ENCODE measurements around the gene SRP54.
"Not testable (repeated sequence)": the region's sequence is repeated elsewhere in the genome, so short reads cannot be mapped to it uniquely, and the experiment has no call there.

Gene SRP54

GRCh38 chr14:35050652-35051051 lies 67.9 kb downstream of the SRP54 start:
- no peak overlapping the region for H3K27ac ChIP-seq
- no peak for DNase-seq
- no peaks in the 10 kb centered on the region for H3K27me3 ChIP-seq (ENCODE audit: insufficient read depth, low read depth, severe bottlenecking)
- TF ChIP-seq CTCF (IDR thresholded peaks at IDR 0.05; ENCODE audit: low read depth, low read length): no peak
- no peak overlapping the region for H3K4me3 ChIP-seq (ENCODE audit: low read depth, low read length)
- H3K36me3 ChIP-seq: peaks cover 26% of the 10 kb centered on the region
- H3K9me3 ChIP-seq (ENCODE audit: severe bottlenecking): no peaks in the 10 kb centered on the region

- no peak for TF ChIP-seq CTCF (IDR thresholded peaks at IDR 0.05; ENCODE audit: low read depth, low read length)
- no peak for DNase-seq
- H3K27me3 ChIP-seq (ENCODE audit: insufficient read depth, low read depth, severe bottlenecking): no peaks in the 10 kb centered on the region
- peaks cover 32% of the 10 kb centered on the region for H3K36me3 ChIP-seq
- H3K27ac ChIP-seq: no peak overlapping the region
- H3K4me3 ChIP-seq (ENCODE audit: low read depth, low read length): no peak overlapping the region
- H3K9me3 ChIP-seq (ENCODE audit: severe bottlenecking): no peaks in the 10 kb centered on the region
Measured at GRCh38 chr14:35051796-35052195, 69.0 kb downstream of the SRP54 start.

GRCh38 chr14:35052637-35053036 lies 69.8 kb downstream of the SRP54 start:
- no peak for DNase-seq
- H3K27me3 ChIP-seq (ENCODE audit: insufficient read depth, low read depth, severe bottlenecking): no peaks in the 10 kb centered on the region
- TF ChIP-seq CTCF (IDR thresholded peaks at IDR 0.05; ENCODE audit: low read depth, low read length): no peak
- H3K36me3 ChIP-seq: peaks cover 32% of the 10 kb centered on the region
- no peaks in the 10 kb centered on the region for H3K9me3 ChIP-seq (ENCODE audit: severe bottlenecking)
- H3K27ac ChIP-seq: no peak overlapping the region
- no peak overlapping the region for H3K4me3 ChIP-seq (ENCODE audit: low read depth, low read length)

GRCh38 chr14:35061113-35061791 lies 78.5 kb downstream of the SRP54 start:
- H3K4me3 ChIP-seq (ENCODE audit: low read depth, low read length); DNase-seq; H3K27me3 ChIP-seq (ENCODE audit: insufficient read depth, low read depth, severe bottlenecking); H3K9me3 ChIP-seq (ENCODE audit: severe bottlenecking); H3K27ac ChIP-seq: not testable (repeated sequence)
- peaks cover 15% of the 10 kb centered on the region for H3K36me3 ChIP-seq

- not testable (repeated sequence) for H3K27me3 ChIP-seq (ENCODE audit: insufficient read depth, low read depth, severe bottlenecking); H3K36me3 ChIP-seq; DNase-seq; H3K4me3 ChIP-seq (ENCODE audit: low read depth, low read length); H3K9me3 ChIP-seq (ENCODE audit: severe bottlenecking); H3K27ac ChIP-seq
Measured at GRCh38 chr14:35065731-35066130, 82.9 kb downstream of the SRP54 start.

GRCh38 chr14:35068238-35069012 lies 85.6 kb downstream of the SRP54 start:
- Histone ChIP-seq H3K27me3 (ENCODE audit: insufficient read depth, low read depth, severe bottlenecking) (no peaks in the 10 kb centered on the region), H3K4me3 (ENCODE audit: low read depth, low read length) (no peak overlapping the region), H3K27ac (no peak overlapping the region), H3K9me3 (ENCODE audit: severe bottlenecking) (no peaks in the 10 kb centered on the region), H3K36me3 (no peaks in the 10 kb centered on the region; the same call in none of the 2 replicates)
- TF ChIP-seq CTCF (IDR thresholded peaks at IDR 0.05; ENCODE audit: low read depth, low read length): no peak
- no peak for DNase-seq
